ENCODE measurements around the gene PLTP. TPM values are rescaled to one million over a fixed set of nuclear protein-coding genes. Genes with fewer than 3 reads are reported as not detected.

PLTP gene
- total RNA-seq, 1 experiment from 2014 or later: 4.7 TPM

- Histone ChIP-seq H3K27me3 (ENCODE audit: insufficient read depth, low read length) (no peaks in the 10 kb centered on the region), H3K9me2 (ENCODE audit: insufficient read depth) (no peaks in the 10 kb centered on the region), H3K27ac (ENCODE audit: low read depth, low read length) (peak overlapping the region; percentile 100), H3K4me1 (ENCODE audit: control insufficient read depth in 1 of 2, insufficient read depth in 2 of 2, low read length in 2 of 2) (peaks cover 4 to 32% of the 10 kb centered on the region in 2 experiments; a peak in 3 of 4 replicates), H3K9ac (ENCODE audit: low read length) (peak overlapping the region; percentile 98), H3K4me3 (replicated peaks in 1 of 2; ENCODE audit: low read depth in 1 of 2, low read length in 2 of 2) (peak overlapping the region; percentile 94 to 97), H4K20me1 (ENCODE audit: insufficient read depth) (no peaks in the 10 kb centered on the region), H2AFZ (ENCODE audit: low read depth, low read length, poor library complexity, severe bottlenecking) (no peak overlapping the region), H3K36me3 (ENCODE audit: control insufficient read depth in 1 of 2, insufficient read depth in 2 of 2, low read length in 2 of 2) (peaks cover 5 to 14% of the 10 kb centered on the region in 2 experiments), H3K4me2 (ENCODE audit: low read length) (peak overlapping the region; percentile 87), H3K9me3 (ENCODE audit: control insufficient read depth in 1 of 2, insufficient read depth in 1 of 2, low read depth in 1 of 2, low read length in 2 of 2) (no peaks in the 10 kb centered on the region), H3K79me2 (ENCODE audit: insufficient read depth, low read length) (peaks cover 31% of the 10 kb centered on the region)
- peak; percentile 47 for ATAC-seq
- CTCF ChIA-PET: interaction anchor here (0.8 to 2.6 kb wide), 5 partner anchors 11 to 110 kb away, joined by 3 to 30 read pairs (median 4); no protein-coding TSS in a partner anchor
- TF ChIP-seq TCF7L2 (IDR thresholded peaks at IDR 0.05; ENCODE audit: borderline replicate concordance, extremely low read depth, insufficient read depth, insufficient read length) (peak; percentile 8), SIN3A (IDR thresholded peaks at IDR 0.05; ENCODE audit: low read depth) (no peak)
- intact Hi-C loops (cut with micrococcal nuclease): loop anchor here (10.0 kb wide), 2 partner anchors 99 to 389 kb away; partner anchors contain the start of genes EPPIN and SNX21
- POLR2A ChIA-PET: interaction anchor here (1.0 to 2.6 kb wide), 9 partner anchors 9 to 53 kb away, joined by 3 to 36 read pairs (median 5); partner anchors contain the start of genes ZNF335 and ZSWIM1
- BruUV-seq (replicated peaks): no TSS peak
- RAD21 ChIA-PET (ENCODE audit: low non-redundant PET in 1 of 2, low total read pairs in 2 of 2, uncharacterized antibody in 2 of 2, unreplicated experiment in 2 of 2): no interaction called here
- DNase-seq (ENCODE audit: low read depth, low spot score): peak; percentile 15
Measured at GRCh38 chr20:45934046-45934585, 22.2 kb upstream of the PLTP start.

GRCh38 chr20:45933266-45934045 is 21.5 kb upstream of the PLTP start:
- peak overlapping the region; percentile 94 to 97 for H3K4me3 ChIP-seq (replicated peaks in 1 of 2; ENCODE audit: low read depth in 1 of 2, low read length in 2 of 2)
- peaks cover 30% of the 10 kb centered on the region for H3K79me2 ChIP-seq (ENCODE audit: insufficient read depth, low read length)
- no peak overlapping the region for H2AFZ ChIP-seq (ENCODE audit: low read depth, low read length, poor library complexity, severe bottlenecking)
- ChIA-PET CTCF (interaction anchor here (0.7 to 2.6 kb wide), 6 partner anchors 11 to 109 kb away, joined by 3 to 30 read pairs (median 4); no protein-coding TSS in a partner anchor), RAD21 (ENCODE audit: low non-redundant PET in 1 of 2, low total read pairs in 2 of 2, uncharacterized antibody in 2 of 2, unreplicated experiment in 2 of 2) (no interaction called here), POLR2A (interaction anchor here (1.0 to 2.6 kb wide), 7 partner anchors 8 to 53 kb away, joined by 3 to 36 read pairs (median 5); partner anchors contain the start of genes ZNF335 and ZSWIM1)
- H3K9ac ChIP-seq (ENCODE audit: low read length): peak overlapping the region; percentile 98
- H3K9me2 ChIP-seq (ENCODE audit: insufficient read depth): no peaks in the 10 kb centered on the region
- H3K27ac ChIP-seq (ENCODE audit: low read depth, low read length): peak overlapping the region; percentile 100
- no peaks in the 10 kb centered on the region for H4K20me1 ChIP-seq (ENCODE audit: insufficient read depth)
- no peak for TF ChIP-seq CBX3 (IDR thresholded peaks at IDR 0.05; ENCODE audit: low read depth)
- no peak for TF ChIP-seq EZH2phosphoT487 (IDR thresholded peaks at IDR 0.05; ENCODE audit: borderline replicate concordance)
- TF ChIP-seq POLR2AphosphoS5 (IDR thresholded peaks at IDR 0.05; ENCODE audit: low read depth, low read length): peak; percentile 63; the same call in 1 of the 2 replicates
- TF ChIP-seq CTCF (IDR thresholded peaks at IDR 0.05 in 2 of 3, conservative IDR thresholded peaks at IDR 0.05 in 1 of 3; ENCODE audit: borderline replicate concordance in 1 of 3, insufficient read depth in 1 of 3, low read depth in 2 of 3, low read length in 2 of 3): peak in 1 of 3 experiments; percentile 42; a peak in 3 of 6 replicates
- TF ChIP-seq ZNF274 (IDR thresholded peaks at IDR 0.05; ENCODE audit: low read depth, low read length): no peak
- TF ChIP-seq ZFX (IDR thresholded peaks at IDR 0.05): no peak
- TF ChIP-seq FOSL1 (IDR thresholded peaks at IDR 0.05; ENCODE audit: low read depth): no peak
- TF ChIP-seq EGR1 (IDR thresholded peaks at IDR 0.05; ENCODE audit: low read depth): no peak
- peak; percentile 21; the same call in 1 of the 2 replicates for TF ChIP-seq SP1 (IDR thresholded peaks at IDR 0.05; ENCODE audit: low read depth)
- peak; percentile 52; the same call in 1 of the 2 replicates for TF ChIP-seq RAD21 (IDR thresholded peaks at IDR 0.05; ENCODE audit: low read depth)
- peak overlapping the region; percentile 87 for H3K4me2 ChIP-seq (ENCODE audit: low read length)
- peaks cover 5 to 13% of the 10 kb centered on the region in 2 experiments for H3K36me3 ChIP-seq (ENCODE audit: control insufficient read depth in 1 of 2, insufficient read depth in 2 of 2, low read length in 2 of 2)
- H3K27me3 ChIP-seq (ENCODE audit: insufficient read depth, low read length): no peaks in the 10 kb centered on the region
- DNase-seq (ENCODE audit: low read depth, low spot score) (peak; percentile 66), ATAC-seq (peak; percentile 58)
- TSS peak; percentile 82 for BruUV-seq (replicated peaks)
- peaks cover 4 to 27% of the 10 kb centered on the region in 2 experiments; a peak in 3 of 4 replicates for H3K4me1 ChIP-seq (ENCODE audit: control insufficient read depth in 1 of 2, insufficient read depth in 2 of 2, low read length in 2 of 2)
- intact Hi-C loops (cut with micrococcal nuclease): loop anchor here (10.0 kb wide), 2 partner anchors 99 to 389 kb away; partner anchors contain the start of genes EPPIN and SNX21
- H3K9me3 ChIP-seq (ENCODE audit: control insufficient read depth in 1 of 2, insufficient read depth in 1 of 2, low read depth in 1 of 2, low read length in 2 of 2): no peaks in the 10 kb centered on the region

Measured in HCT116 (cell line).